SK-N-SH treated with all-trans-retinoic acid at 6 μM for 48 hours (cell line): Measurements from ENCODE around the gene LHFPL6.

Experiments
- TCF4 ChIP-seq: fragments of 250-450 bp; sonication (Bioruptor Pico); IDR thresholded peaks from 2 replicates; pipeline ENCODE4 v1.8.0; 2021; ENCODE audit warnings: mild to moderate bottlenecking, moderate library complexity, borderline replicate concordance
- ZC3H10 ChIP-seq: fragments of 250-450 bp; sonication (Bioruptor Pico); IDR thresholded peaks from 2 replicates; pipeline ENCODE4 v1.5.1; 2021; ENCODE audit warnings: mild to moderate bottlenecking, moderate library complexity

GRCh38 chr13:39571502-39572092, 31.4 kb downstream of the LHFPL6 start:
- TF ChIP-seq ZC3H10 (CRISPR knock-in tag) (no peak), TCF4 (CRISPR knock-in tag) (no peak)
